GM18858 (cell line): Measurements from ENCODE around the gene PITPNB.
A peak's percentile ranks its signal among the peaks of the same experiment; 100 is the strongest.

ENCODE experiments used
- ATAC-seq: cut with Tn5 transposase; IDR thresholded peaks from one replicate; pipeline ENCODE4 v1.9.1; 2021; ENCODE audit not compliant: unreplicated experiment

PITPNB gene

DNA sequence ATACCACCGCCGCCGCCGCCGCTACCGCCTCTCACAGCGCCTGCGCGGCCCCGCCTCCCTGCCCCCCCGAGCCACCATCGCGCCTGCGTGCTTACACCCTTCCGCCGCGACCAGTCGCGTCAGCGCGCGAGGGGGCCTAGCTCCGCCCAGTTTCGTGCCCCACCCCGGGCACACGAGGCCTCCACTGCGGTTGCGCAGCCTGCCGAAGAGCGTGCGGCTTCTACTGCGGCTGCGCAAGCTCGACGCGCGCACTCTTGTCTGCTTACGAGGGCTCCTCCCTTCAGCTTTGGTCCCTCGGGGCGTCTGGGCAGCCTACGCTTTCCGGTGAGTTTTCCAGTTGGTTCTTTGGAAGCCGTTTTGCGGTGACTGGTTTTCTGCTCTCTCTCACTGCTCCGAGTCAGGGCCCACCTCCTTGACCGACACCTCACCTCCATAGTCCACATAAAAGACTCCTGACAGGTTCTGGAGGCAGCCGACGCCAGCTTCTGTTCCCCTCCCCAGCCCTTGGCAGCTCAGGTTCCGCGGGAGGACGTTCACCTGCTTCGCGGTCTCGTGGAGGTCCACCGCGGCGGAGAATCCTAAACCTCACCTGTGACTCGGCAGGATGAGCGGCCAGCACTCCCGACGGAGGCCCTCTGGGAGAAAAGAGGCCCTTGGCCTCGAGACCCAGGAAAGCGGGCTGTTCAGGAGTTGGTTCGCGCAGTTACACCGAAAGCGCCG lies at the start of gene PITPNB:
Gene PITPNB, minus strand, starts transcription at position 35 of the 720 bp plus-strand sequence. CDS start 65 bp downstream, outside the sequence.
- ATAC-seq, result peak; percentile 67

DNA sequence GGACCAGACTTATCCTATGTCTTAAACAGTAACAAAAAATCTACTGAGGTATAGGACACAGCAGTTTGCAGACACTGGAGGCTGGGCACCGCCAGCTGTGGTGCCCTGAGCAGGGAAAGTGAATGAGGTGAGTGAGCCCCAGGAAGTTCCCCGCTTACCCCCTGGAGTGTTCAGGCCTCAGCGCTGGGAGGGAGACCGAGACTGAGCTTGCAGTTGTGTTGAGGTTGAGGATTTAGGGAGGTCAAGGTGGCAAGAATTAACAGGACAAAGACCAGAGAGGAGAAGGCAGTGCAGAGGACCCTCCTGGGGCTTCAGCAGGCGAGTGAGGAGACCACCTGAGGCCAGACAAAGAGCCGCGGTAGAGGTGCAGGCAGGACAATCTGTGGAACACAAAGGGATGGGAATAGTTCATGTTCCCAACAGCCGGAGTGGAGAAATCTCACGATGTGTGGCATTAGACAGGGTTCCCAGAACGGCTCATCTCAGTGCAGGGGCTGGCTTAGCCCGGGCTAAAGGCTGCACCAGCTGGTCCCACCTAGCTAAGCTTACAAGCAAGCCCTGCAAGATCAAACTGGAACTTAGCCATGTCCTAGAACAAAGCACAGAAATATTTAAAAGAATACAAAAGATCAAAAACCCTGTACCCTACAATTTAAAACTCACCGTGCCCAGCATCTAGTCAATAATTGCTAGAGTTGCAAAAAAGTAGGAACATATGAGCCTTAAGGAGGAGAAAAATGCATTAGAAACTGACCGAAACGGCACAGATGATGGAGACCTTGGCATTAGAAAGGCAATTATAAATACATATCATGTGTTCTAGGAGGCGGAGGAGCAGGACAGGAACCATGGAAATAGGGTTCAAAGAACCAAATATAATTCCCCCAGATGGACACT lies 47.4 kb upstream of the PITPNB start:
- no peak for ATAC-seq

DNA sequence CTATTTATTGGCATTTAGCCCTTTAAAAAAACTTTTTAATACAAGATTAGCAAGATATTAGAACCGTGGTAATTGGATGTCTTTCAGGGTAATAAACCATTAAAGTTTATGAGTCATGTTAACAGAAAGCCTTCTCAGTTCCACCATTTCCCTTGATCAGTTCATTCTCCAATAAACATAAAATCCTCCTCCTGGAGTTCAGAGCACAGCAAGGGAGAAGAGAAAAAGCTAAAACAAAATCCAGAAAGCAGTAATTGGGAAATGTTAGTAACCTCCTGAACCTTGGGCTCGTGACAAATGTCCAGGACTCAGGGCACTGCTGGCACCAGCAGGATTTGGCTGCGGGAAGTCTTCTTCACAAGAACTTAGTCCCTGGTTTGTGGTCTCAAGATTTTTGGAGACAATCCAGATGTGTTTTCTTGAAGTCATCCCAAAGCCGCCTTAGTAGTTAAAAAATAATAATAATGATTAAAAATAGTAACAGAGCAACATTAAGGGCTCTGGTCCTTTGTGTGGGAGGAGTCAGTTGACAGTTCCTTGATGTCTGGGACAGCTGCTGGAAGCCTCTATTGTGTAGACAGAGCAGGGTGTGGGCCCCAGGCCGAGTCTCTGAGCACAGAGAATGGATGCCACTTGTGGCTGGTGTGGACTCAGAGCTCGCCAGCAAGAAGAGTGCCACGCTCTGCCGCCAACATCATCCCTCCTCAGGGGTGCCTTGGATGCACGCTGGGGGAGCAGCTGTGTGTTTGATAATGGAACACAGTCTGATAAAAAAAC lies 43.4 kb upstream of the PITPNB start:
- ATAC-seq, result no peak

DNA sequence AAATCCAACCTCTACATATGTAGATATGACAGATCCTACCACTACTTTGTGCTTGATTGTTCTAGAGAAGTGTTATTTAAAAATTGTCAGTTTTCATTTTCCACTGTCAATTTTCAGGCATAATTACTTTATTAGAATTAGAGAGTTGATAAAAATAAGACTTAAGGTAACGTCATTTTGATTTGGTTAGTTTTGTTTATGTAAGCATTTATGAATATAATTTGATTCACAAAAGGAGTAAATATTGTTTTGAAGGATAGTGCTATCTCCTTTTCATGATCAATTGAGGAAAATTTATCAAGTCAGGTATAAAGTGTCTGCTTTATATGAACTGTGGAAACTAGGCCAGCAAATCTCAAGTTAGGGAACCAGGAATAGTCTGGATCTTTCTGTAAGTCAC lies 42.6 kb upstream of the PITPNB start:
- ATAC-seq, result no peak

DNA sequence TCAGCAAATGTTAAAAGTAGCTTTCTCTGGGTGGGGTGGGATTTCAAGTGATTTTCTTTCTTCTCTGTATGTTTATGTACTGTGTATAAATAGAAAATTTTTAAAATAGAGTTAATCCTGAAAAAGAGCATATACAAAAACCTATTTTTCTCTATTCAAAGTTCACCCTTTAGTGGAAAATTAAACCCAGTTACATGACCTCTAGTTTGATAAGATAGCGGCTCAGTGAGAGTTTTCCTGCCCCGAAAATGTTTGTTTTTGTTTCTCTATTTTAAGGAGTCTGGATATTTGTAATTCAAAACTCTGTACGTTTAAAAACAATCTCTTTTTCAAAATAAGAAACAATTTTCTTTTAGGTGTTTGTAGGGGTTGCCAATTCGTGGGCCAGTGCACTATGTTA lies 42.1 kb upstream of the PITPNB start:
- no peak for ATAC-seq

DNA sequence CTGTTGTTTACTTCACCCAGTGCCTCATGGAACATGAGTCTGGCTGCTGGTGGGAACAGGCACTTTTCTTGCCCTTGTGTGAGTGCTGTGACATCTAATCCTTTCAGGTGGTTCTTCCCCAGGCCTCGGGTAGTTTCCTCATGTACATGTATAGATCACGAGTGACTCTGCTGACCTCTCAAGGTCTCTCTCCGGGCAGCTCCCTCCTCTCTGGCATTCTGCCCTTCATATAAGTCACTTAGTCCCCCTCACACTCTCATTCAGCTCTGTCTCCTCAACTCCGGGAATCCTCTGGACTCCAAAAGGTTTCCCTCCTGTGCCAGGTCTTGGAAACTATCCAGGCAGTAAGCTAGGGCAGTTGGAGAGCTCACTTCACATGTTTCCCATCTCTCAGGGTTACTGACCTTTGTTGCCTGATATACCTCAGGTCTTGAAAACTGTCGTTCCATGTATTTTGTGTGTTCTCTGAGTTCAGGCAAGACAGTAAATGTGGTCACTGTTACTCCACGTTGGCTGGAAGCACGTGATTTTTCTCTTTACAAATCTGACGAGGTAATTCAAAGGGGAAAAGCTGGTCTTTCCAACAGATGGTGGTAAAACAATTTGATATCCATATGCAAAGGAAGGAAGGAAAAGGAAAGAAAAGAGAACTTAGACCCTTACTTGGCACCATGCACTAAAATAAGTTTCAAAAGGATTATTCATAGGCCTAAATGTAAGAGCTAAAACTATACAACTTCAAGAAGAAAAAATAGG lies 40.5 kb upstream of the PITPNB start:
- ATAC-seq, result no peak

DNA sequence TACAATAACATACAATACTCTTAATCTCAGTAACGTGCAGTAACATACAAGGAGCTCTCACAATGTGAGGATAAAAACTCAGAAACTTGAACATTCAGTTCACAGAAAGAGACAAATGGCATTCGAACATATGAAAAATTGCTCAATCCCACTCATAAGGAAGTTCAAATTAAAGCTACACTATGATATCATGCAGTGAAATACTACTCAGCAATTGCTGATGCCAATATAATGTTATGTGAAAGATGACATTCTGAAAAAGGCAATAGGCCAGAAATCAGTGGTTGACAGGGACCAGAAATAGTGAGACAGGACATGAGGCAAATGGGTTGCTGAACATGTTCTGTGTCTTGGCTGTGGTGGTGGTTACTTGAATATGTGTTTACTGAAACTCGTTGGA lies 33.7 kb upstream of the PITPNB start:
- ATAC-seq, result no peak

DNA sequence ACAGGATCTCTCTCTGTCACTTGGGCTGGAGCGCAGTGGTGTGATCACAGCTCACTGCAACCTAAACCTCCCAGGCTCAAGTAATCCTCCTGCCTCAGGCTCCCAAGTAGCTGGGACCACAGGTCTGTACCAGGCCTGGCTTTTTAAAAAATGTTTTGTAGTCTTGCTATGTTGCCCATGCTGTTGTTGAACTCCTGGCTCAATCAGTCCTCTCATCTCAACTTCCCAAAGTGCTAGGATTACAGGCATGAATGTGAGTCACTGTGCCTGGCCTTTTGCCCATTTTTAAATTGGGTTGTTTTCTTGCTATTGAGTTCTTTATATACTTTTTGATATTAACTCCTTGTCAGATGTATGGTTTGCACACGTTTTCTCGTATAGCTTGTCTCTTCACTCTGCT lies 33.0 kb upstream of the PITPNB start:
- no peak for ATAC-seq

DNA sequence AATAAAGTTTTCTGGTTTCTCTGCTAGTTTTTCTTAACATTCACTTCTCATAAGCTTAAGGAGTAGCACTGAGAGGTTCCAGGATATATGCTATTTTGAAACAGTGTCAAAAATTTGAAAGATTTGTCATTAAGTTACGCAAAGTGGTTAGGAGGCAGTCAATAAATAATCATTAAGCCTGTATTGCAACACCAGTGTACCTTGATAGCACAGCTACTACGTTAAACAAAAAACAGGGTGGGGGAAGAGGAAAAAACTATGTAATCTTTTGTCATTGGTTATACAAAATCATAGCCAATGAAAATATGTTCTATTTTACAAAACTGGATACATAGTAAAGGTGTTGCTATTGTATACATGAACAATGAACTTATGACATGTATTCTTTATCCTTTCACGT lies 30.4 kb upstream of the PITPNB start:
- ATAC-seq, result no peak

DNA sequence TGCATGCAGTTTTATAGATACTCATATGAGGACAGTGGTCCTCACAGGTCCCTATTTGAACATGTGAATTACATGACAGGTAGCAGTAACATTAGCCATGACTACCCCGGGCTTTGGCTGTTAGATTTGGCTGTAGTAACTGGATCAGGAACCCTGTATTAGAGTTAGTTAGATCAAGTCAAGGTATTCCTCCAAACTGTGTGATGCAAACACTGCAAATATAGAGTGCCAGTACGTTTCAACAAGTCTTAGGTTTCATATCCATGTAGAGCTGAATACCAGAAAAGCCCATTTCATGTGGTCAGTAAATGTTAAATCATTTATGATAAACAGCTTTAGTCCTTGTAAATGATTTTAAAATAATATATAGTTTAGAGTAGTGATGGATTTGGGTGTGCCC lies 29.5 kb upstream of the PITPNB start:
- ATAC-seq, result no peak

DNA sequence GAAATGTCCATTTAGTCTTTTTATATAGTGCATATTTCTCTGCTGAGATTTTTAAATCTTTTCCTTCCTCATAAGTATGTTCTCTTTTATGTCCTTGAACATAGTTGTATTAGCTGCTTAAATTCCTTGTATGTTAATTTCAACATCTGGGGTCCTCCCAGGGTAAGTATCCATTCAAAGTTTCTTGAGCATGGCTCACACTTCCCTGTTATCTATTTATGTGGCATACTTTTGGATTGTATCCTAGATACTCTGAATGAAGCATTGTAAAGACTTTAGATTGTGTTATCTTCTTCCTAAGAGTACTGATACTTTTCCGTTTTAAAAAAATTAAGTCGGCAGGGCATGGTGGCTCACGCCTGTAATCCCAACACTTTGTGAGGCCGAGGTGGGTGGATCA lies 28.4 kb upstream of the PITPNB start:
- ATAC-seq, result no peak

DNA sequence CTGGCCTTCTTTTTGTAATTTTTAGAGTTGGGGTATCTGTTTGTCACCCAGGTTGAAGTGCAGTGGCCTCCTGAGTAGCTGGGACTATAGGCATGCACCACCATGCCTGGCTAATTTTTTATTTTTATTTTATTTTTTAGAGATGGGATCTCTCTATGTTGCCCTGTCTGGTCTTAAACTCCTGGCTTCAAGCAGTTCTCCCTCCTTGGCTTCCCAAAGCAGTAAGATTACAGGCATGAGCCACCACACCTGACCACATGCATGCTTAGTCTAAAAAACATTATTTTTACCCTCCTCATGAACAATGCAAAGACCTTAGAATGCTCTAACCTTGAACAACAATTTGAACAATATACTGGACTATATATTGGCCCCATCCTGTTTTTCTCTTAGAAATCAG lies 22.1 kb upstream of the PITPNB start:
- no peak for ATAC-seq

DNA sequence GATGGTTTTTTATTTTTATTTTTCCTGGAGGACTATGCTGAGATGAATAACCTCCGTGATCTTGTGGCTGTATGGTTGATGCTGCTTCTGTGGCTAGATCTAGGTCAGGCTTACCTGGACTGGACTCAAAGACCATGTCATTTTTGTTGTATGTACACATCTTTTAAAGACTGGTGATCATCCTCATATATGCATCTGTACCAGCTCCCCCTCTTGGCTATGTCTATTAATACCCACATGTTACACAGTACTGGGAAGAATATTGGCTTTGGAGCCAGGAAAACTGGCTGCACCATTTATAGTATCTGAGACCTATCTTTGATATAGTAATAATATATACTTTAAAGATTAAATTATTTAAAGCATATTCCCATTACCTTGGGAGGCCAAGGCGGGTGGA lies 18.4 kb upstream of the PITPNB start:
- no peak for ATAC-seq

DNA sequence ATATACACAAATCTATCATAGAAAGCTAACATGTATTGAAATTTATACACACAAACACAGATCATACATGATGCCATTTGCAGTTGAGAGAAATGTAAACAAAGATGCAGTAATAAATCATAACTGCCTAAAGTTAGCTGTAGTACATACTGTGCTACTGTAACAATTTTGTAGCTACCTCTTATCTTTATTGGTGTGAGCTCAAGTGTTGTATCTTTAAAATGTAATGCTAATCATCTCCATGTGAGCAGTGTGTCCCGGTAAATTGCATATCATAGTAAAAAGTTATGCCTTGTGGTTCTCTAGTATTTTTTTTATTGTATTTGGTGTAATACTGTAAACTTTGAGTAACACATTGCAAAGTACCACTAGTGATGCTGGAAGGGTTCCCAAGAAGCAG lies 16.8 kb upstream of the PITPNB start:
- ATAC-seq, result no peak

DNA sequence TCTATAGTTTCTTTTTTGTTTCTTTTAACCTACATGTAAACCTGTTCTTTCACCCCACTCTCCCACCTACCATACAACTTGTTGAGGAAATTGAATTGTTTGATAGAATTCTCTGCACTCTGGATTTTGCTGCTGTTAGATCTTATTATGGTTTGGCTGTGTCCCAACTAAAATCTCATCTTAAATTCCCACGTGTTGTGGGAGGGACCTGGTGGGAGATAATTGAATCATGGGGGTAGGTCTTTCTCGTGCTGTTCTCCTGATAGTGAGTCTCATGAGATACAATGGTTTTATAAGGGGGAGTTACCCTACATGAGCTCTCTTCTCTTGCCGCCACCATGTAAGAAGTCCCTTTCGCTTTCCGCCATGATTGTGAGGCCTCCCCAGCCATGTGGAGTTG lies 15.0 kb upstream of the PITPNB start:
- no peak for ATAC-seq

DNA sequence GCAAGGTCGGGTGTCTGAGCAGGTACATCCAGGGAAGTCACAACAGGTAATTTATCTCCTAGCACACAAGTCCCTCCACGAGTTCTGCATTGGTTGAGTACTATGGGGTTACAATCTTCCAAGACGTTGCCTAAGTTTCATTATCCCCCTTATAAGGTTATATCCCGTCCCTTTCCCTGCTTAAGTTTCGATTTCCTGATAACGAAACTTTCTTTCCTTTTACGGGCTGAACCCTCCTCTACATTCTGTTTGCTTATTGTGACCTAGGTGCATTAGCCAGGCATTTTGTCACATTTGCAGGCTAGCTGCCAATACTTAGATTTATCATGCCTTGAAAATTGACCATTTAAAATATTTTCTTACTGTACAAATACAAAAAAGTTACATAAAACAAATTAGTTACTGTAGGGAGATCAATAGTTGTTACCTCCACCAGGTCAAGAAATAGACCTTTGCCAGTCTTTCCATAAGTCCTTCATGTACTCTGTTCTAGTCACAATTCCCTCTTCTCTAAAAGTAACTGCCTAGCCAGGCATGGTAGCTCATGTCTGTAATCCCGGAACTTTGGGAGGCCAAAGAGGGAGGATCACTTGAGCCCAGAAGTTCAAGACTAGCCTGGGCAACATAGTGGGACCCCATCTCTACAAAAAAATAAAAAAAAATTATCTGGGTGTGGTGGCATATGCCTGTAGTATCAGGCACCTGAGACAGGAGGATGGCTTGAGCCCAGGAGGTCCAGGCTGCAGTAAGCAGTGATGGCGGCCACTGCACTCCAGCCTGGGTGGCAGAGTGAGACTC lies 14.3 kb upstream of the PITPNB start:
- ATAC-seq, result no peak

DNA sequence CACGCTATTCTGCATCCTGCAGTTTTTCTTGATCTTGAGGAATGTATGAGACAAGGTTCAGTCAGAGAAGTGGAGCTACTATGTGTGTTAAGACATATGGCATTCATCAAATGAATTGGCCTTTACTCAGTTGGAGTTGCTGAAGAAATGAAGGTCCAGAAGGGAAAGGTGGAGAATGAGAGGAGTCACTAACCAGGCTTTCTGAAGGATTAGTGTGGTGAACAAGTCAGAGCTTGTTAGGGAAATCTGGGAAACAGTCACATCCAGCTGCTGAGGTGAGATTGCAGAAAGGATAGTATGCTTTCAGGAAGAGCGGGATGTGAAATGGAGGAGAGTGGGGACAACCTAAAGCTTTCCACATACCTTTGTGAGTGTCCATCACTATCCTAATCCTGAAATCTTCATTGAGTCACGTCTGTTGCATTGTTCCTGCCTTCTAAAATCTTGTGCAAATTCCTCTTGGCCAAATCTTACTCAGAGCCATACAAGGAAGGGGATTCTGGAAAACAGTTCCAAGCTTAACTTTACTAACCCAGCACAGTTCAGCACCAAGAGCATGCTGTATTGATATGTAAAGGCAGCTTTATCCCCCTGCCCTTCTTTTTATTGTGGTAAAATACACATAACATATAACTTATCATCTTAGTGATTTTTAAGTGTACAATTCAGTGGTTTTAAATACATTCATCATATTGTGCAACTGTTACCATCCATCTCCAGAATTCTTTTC lies 11.4 kb upstream of the PITPNB start:
- no peak for ATAC-seq

DNA sequence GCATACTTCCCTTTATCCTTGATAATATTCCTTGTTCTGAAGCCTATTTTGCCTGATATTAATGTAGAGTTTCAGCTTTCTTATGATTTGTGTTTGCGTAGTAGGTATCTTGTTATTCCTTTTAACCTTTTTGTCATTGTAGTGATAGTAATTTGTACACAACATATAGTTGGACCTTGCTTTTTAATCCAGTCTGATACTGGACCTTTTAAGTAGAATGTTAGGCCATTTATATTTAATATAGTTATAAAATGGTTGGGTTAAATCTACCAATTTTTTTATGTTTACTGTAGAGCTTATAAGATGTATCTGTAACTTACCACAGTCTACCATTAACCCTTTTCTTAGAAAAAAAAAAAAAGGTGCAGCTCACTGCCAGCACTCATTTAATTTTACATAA lies 8.6 kb upstream of the PITPNB start:
- ATAC-seq, result no peak

DNA sequence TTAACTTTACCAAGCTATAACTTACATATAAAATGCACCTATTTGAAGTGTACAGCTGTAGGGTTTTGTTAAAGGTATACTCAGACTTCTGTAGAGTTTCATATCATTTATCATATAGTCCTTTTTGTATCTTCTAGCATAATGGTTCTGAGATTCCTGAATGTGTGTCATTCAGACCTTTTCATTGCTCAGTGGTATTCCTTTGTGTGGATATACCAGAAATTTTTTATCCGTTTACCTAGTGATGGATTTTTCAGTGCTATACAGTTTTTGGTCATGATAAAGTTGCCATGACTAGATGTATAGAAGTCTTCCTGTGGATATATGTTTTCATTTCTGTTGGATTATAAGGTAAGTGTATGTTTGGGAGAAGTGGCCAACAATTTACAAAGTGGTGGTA lies 6.3 kb upstream of the PITPNB start:
- no peak for ATAC-seq
